ENCODE data around the gene RAPGEF5. TPM values are rescaled to one million over a fixed set of nuclear protein-coding genes. Genes with fewer than 3 reads are reported as not detected.

RAPGEF5 gene
- total RNA-seq, 1 experiment from 2014 or later: 15.6 TPM

- no peak for ATAC-seq
- Histone ChIP-seq H3K9me3 (ENCODE audit: control insufficient read depth in 1 of 2, insufficient read depth in 1 of 2, low read depth in 1 of 2, low read length in 2 of 2) (0 out of 4 replicates have a peak, but pooled peaks cover 0 to 6% of the 10 kb centered on the region in 2 experiments), H3K36me3 (ENCODE audit: control insufficient read depth in 1 of 2, insufficient read depth in 2 of 2, low read length in 2 of 2) (no peaks in the 10 kb centered on the region), H2AFZ (ENCODE audit: low read depth, low read length, poor library complexity, severe bottlenecking) (no peak overlapping the region), H3K9ac (ENCODE audit: low read length) (no peak overlapping the region), H3K4me1 (ENCODE audit: control insufficient read depth in 1 of 2, insufficient read depth in 2 of 2, low read length in 2 of 2) (no peaks in the 10 kb centered on the region), H3K79me2 (ENCODE audit: insufficient read depth, low read length) (no peaks in the 10 kb centered on the region), H3K27ac (ENCODE audit: low read depth, low read length) (no peak overlapping the region), H3K4me2 (ENCODE audit: low read length) (no peak overlapping the region), H3K4me3 (replicated peaks in 1 of 2; ENCODE audit: low read depth in 1 of 2, low read length in 2 of 2) (no peak overlapping the region), H4K20me1 (ENCODE audit: insufficient read depth) (no peaks in the 10 kb centered on the region), H3K27me3 (ENCODE audit: insufficient read depth, low read length) (no peaks in the 10 kb centered on the region), H3K9me2 (ENCODE audit: insufficient read depth) (no peaks in the 10 kb centered on the region)
- ChIA-PET RAD21 (ENCODE audit: low non-redundant PET in 1 of 2, low total read pairs in 2 of 2, uncharacterized antibody in 2 of 2, unreplicated experiment in 2 of 2) (no interaction called here), POLR2A (no interaction called here), CTCF (no interaction called here)
- intact Hi-C loops (cut with micrococcal nuclease): no loop called here
- BruUV-seq (replicated peaks): no TSS peak
- TF ChIP-seq FOSL1 (IDR thresholded peaks at IDR 0.05; ENCODE audit: low read depth) (no peak), ZFX (IDR thresholded peaks at IDR 0.05) (no peak), CBX3 (IDR thresholded peaks at IDR 0.05; ENCODE audit: low read depth) (no peak), EGR1 (IDR thresholded peaks at IDR 0.05; ENCODE audit: low read depth) (no peak), YY1 (IDR thresholded peaks at IDR 0.05; ENCODE audit: extremely low read depth, insufficient replicate concordance, low read depth, low read length) (no peak), ZBTB33 (IDR thresholded peaks at IDR 0.05; ENCODE audit: extremely low read depth, insufficient replicate concordance, low read length) (no peak), POLR2A (IDR thresholded peaks at IDR 0.05; ENCODE audit: borderline replicate concordance, extremely low read depth, insufficient read depth, insufficient read length) (no peak), CEBPB (IDR thresholded peaks at IDR 0.05; ENCODE audit: low read depth) (no peak), REST (IDR thresholded peaks at IDR 0.05; ENCODE audit: low read depth) (no peak), SP1 (IDR thresholded peaks at IDR 0.05; ENCODE audit: low read depth) (no peak), SIN3A (IDR thresholded peaks at IDR 0.05; ENCODE audit: low read depth) (no peak), ZNF274 (IDR thresholded peaks at IDR 0.05; ENCODE audit: low read depth, low read length) (no peak), POLR2AphosphoS5 (IDR thresholded peaks at IDR 0.05; ENCODE audit: low read depth, low read length) (no peak), ATF3 (IDR thresholded peaks at IDR 0.05) (no peak), EZH2phosphoT487 (IDR thresholded peaks at IDR 0.05; ENCODE audit: borderline replicate concordance) (no peak)
- DNase-seq (ENCODE audit: low read depth, low spot score): no peak
These were observed 108.7 kb downstream of the RAPGEF5 start for GRCh38 chr7:22248111-22248809.
